Naive thymus-derived CD4-positive, alpha-beta T cell (primary cell): ENCODE results near the gene PIEZO2. TPM values are rescaled to one million over a fixed set of nuclear protein-coding genes. Genes with fewer than 3 reads are reported as not detected.

ENCODE experiments used
- ATAC-seq: fragments of 150-1000 bp; cut with Tn5 transposase; 2 replicates; pipeline ENCODE4 v1.10.0; 2021; ENCODE audit warnings: mild to moderate bottlenecking, moderate library complexity
- CTCF ChIA-PET: fragments of 350-600 bp; sonication (Branson Sonifier 250); formaldehyde crosslinking; loops from one replicate; lab custom pipeline; 2021; ENCODE audit warnings: antibody characterized with exemption; lab: Charles Lee
- POLR2A ChIA-PET: fragments of 350-600 bp; sonication (Branson Sonifier 250); formaldehyde crosslinking; loops from one replicate; lab custom pipeline; 2021; ENCODE audit warnings: antibody characterized with exemption, inconsistent platforms; lab: Charles Lee
- DNase-seq, 9 donors: peaks; one replicate each; pipeline versions ENCODE4 v3.0.0 to v3.0.0-alpha.2; 2020 to 2022; ENCODE audit warnings: mixed read lengths in 1 of 9
- H3K27ac ChIP-seq: one replicate; pipeline ENCODE4 v1.7.0; 2013; ENCODE audit warnings: mild to moderate bottlenecking, low read depth, low read length, moderate library complexity
- H3K27me3 ChIP-seq, 2 donors: one replicate each; pipeline ENCODE4 v1.7.0; 2013; ENCODE audit warnings: low read length in 2 of 2, mild to moderate bottlenecking in 2 of 2, moderate library complexity in 2 of 2; ENCODE audit not compliant: control insufficient read depth in 2 of 2, insufficient read depth in 2 of 2
- H3K36me3 ChIP-seq, 3 experiments: 1 replicate in 2 of 3; 2 replicates in 1 of 3; pipeline ENCODE4 v1.7.0; 2013; ENCODE audit warnings: low read length in 3 of 3, mild to moderate bottlenecking in 3 of 3, moderate library complexity in 1 of 3; ENCODE audit not compliant: insufficient read depth in 3 of 3, control insufficient read depth in 2 of 3
- H3K4me1 ChIP-seq, 2 donors: one replicate each; pipeline ENCODE4 v1.7.0; 2013; ENCODE audit warnings: low read length in 2 of 2, mild to moderate bottlenecking in 2 of 2, moderate library complexity in 1 of 2; ENCODE audit not compliant: control insufficient read depth in 2 of 2, insufficient read depth in 2 of 2
- H3K4me3 ChIP-seq: 2 replicates; pipeline ENCODE4 v1.7.0; 2013; ENCODE audit warnings: mild to moderate bottlenecking, low read length
- H3K9me3 ChIP-seq, 3 experiments: 1 replicate in 2 of 3; 2 replicates in 1 of 3; pipeline ENCODE4 v1.7.0; 2013; ENCODE audit warnings: low read length in 3 of 3; ENCODE audit not compliant: control insufficient read depth in 2 of 3
- H3K27ac Mint-ChIP-seq, 9 donors: one replicate each; pipeline ENCODE4 v1.8.0; 2020 to 2022; ENCODE audit warnings: mixed read lengths in 9 of 9, mild to moderate bottlenecking in 8 of 9, moderate library complexity in 5 of 9, inconsistent platforms in 2 of 9
- H3K27me3 Mint-ChIP-seq, 5 donors: one replicate each; pipeline ENCODE4 v1.8.0; 2021 to 2022; ENCODE audit warnings: mixed read lengths in 5 of 5, mild to moderate bottlenecking in 1 of 5
- H3K36me3 Mint-ChIP-seq, 5 donors: one replicate each; pipeline ENCODE4 v1.8.0; 2020 to 2022; ENCODE audit warnings: mixed read lengths in 5 of 5, mild to moderate bottlenecking in 3 of 5, inconsistent platforms in 1 of 5
- H3K4me1 Mint-ChIP-seq, 7 donors: one replicate each; pipeline ENCODE4 v1.8.0; 2020 to 2022; ENCODE audit warnings: mixed read lengths in 7 of 7, mild to moderate bottlenecking in 3 of 7, inconsistent platforms in 1 of 7
- H3K4me3 Mint-ChIP-seq, 10 donors: one replicate each; pipeline ENCODE4 v1.8.0; 2020 to 2022; ENCODE audit warnings: mild to moderate bottlenecking in 10 of 10, mixed read lengths in 10 of 10, moderate library complexity in 6 of 10, inconsistent platforms in 2 of 10
- H3K9me3 Mint-ChIP-seq, 11 donors: one replicate each; pipeline ENCODE4 v1.8.0; 2020 to 2022; ENCODE audit warnings: mixed read lengths in 11 of 11, mild to moderate bottlenecking in 4 of 11, inconsistent platforms in 1 of 11, moderate library complexity in 1 of 11
- intact Hi-C, 2 donors: fragments of 100-400 bp; cut with micrococcal nuclease; formaldehyde crosslinking; loops; one replicate each; pipeline ENCODE4 v1.15.1; 2023
- polyA plus RNA-seq, 2 donors: library from polyadenylated mRNA; unstranded; fragments of 300-500 nt; fragmentation: Illumina TruSeq; gene quantifications; one replicate each; pipeline ENCODE4 v1.2.3, GENCODE V29; 2021
- total RNA-seq, 6 experiments: library from RNA in 5 of 6; stranded (reverse) in 5 of 6; gene quantifications; 1 replicate in 5 of 6; 2 replicates in 1 of 6; pipeline ENCODE4 v1.2.3 and lab custom pipeline; 2021 to 2026

PIEZO2 gene
- total and polyA plus RNA-seq, 7 experiments from 2014 or later, result not detected

GRCh38 chr18:11154368-11154989 lies 5.1 kb upstream of the PIEZO2 start:
- no peak overlapping the region for H3K27ac Mint-ChIP-seq
- no peaks in the 10 kb centered on the region for H3K9me3 Mint-ChIP-seq
- no peak overlapping the region for H3K27ac ChIP-seq
- H3K4me1 Mint-ChIP-seq, result peaks cover 0 to 4% (median 0%) of the 10 kb centered on the region in 7 donors
- ATAC-seq, result no peak
- intact Hi-C loops, result loop anchor here in 1 of 2 donors (2.0 to 5.0 kb wide), 3 partner anchors 302 to 1182 kb away; no protein-coding TSS in a partner anchor
- H3K27me3 ChIP-seq, result no peaks in the 10 kb centered on the region
- no peak overlapping the region for H3K4me3 ChIP-seq
- H3K36me3 ChIP-seq, result no peaks in the 10 kb centered on the region
- H3K4me1 ChIP-seq, result no peaks in the 10 kb centered on the region
- ChIA-PET CTCF (no interaction called here), POLR2A (no interaction called here)
- peaks cover 20 to 37% (median 27%) of the 10 kb centered on the region in 5 donors for H3K27me3 Mint-ChIP-seq
- no peaks in the 10 kb centered on the region for H3K9me3 ChIP-seq
- no peak overlapping the region for H3K4me3 Mint-ChIP-seq
- DNase-seq, result no peak
- peaks cover 0 to 3% (median 0%) of the 10 kb centered on the region in 5 donors for H3K36me3 Mint-ChIP-seq

DNA sequence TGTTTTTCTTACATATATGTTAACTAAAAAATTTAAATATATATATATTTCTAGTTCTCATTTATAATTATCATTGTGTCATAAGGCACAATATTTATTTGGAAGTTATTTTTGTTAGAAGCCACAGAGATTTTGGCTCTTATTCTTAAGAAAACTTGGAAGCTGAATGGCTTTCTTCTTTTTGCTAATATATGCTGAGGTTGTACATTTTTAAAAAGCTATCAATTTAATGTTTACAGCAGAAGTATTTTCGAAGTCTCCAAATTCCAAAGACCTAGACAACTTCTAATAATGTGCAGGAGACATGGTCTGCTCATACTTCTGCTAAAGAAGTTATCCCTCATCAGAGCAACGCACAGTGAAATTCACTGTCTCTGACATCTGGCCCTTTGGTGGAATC lies 3.7 kb upstream of the PIEZO2 start:
- intact Hi-C loops, result loop anchor here in 1 of 2 donors (5.0 kb wide), 2 partner anchors 301 to 1181 kb away; no protein-coding TSS in a partner anchor
- no peaks in the 10 kb centered on the region for H3K36me3 ChIP-seq
- Mint-ChIP-seq H3K9me3 (peaks cover 0 to under 1% (median 0%) of the 10 kb centered on the region in 11 donors), H3K27ac (no peak overlapping the region), H3K36me3 (peaks cover 0 to 4% (median 0%) of the 10 kb centered on the region in 5 donors), H3K4me1 (peaks cover 0 to 4% (median 2%) of the 10 kb centered on the region in 7 donors), H3K27me3 (peaks cover 20 to 36% (median 30%) of the 10 kb centered on the region in 5 donors), H3K4me3 (no peak overlapping the region)
- no peaks in the 10 kb centered on the region for H3K9me3 ChIP-seq
- POLR2A ChIA-PET, result no interaction called here
- CTCF ChIA-PET, result no interaction called here
- H3K4me3 ChIP-seq, result no peak overlapping the region
- DNase-seq, result no peak
- no peak for ATAC-seq
- no peak overlapping the region for H3K27ac ChIP-seq
- no peaks in the 10 kb centered on the region for H3K27me3 ChIP-seq
- no peaks in the 10 kb centered on the region for H3K4me1 ChIP-seq

GRCh38 chr18:11150271-11150615 lies 874 bp upstream of the PIEZO2 start:
- CTCF ChIA-PET, result no interaction called here
- Histone ChIP-seq H3K27me3 (no peaks in the 10 kb centered on the region), H3K9me3 (no peaks in the 10 kb centered on the region), H3K36me3 (no peaks in the 10 kb centered on the region), H3K4me3 (no peak overlapping the region), H3K4me1 (no peaks in the 10 kb centered on the region), H3K27ac (no peak overlapping the region)
- DNase-seq (no peak), ATAC-seq (no peak)
- H3K27me3 Mint-ChIP-seq, result peaks cover 32 to 54% (median 47%) of the 10 kb centered on the region in 5 donors
- no peak overlapping the region for H3K27ac Mint-ChIP-seq
- peaks cover 0 to 7% (median 0%) of the 10 kb centered on the region in 5 donors for H3K36me3 Mint-ChIP-seq
- POLR2A ChIA-PET, result no interaction called here
- intact Hi-C loops, result loop anchor here in 1 of 2 donors (5.0 kb wide), 2 partner anchors 298 to 1178 kb away; no protein-coding TSS in a partner anchor
- peak overlapping the region in 2 of 10 donors; percentile 15 to 36 for H3K4me3 Mint-ChIP-seq
- peaks cover 0 to 6% (median 0%) of the 10 kb centered on the region in 11 donors for H3K9me3 Mint-ChIP-seq
- peaks cover 0 to 9% (median 5%) of the 10 kb centered on the region in 7 donors for H3K4me1 Mint-ChIP-seq

DNA sequence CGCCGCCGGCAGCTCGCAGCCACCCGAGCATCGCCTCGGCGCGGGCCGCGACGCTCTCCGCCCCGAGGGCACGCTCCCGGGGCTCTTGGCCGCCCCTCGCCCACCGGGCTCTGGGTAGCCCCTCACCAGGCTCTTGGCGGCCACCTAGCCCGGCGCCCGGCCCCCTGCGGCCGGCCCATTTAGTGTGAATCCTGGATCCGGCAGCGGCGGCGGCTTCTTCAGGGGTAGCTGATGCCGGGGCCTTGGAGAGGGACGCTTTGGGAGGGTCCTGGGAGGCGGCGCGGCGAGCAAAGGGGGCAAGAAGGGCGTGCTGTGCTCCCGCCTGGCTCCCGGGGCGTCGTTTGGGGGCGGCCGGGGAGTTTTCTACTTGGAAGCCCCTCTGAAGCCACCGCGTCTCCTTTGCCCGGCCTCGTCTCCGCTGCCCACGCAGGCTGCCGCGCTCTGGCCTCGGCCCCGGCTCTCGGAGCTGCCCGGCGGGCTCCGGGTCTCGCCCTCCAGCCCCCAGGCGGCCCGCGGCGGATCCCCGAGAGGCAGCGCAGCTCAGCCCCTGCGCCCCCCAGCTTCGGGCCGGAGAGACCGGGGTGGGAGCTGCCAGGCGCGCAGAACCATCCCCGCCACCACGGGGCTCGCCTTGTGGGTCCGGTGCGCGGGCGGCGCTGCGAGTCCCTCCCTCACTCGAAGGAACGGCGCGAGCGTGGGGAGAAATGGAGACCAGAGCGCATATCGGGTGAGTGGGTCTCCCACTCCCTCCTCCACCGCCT lies 509 bp downstream of the PIEZO2 start:
- H3K9me3 Mint-ChIP-seq, result peaks cover 0 to 6% (median 0%) of the 10 kb centered on the region in 11 donors
- Histone ChIP-seq H3K4me3 (no peak overlapping the region), H3K4me1 (no peaks in the 10 kb centered on the region), H3K36me3 (no peaks in the 10 kb centered on the region), H3K27me3 (no peaks in the 10 kb centered on the region), H3K27ac (no peak overlapping the region), H3K9me3 (no peaks in the 10 kb centered on the region)
- POLR2A ChIA-PET, result no interaction called here
- H3K4me3 Mint-ChIP-seq, result no peak overlapping the region
- intact Hi-C loops, result no loop called here
- peaks cover 0 to 7% (median 0%) of the 10 kb centered on the region in 5 donors for H3K36me3 Mint-ChIP-seq
- CTCF ChIA-PET, result no interaction called here
- DNase-seq (no peak), ATAC-seq (no peak)
- H3K27ac Mint-ChIP-seq, result no peak overlapping the region
- H3K4me1 Mint-ChIP-seq, result peaks cover 0 to 9% (median 5%) of the 10 kb centered on the region in 7 donors
- H3K27me3 Mint-ChIP-seq, result peaks cover 32 to 54% (median 42%) of the 10 kb centered on the region in 5 donors

GRCh38 chr18:11147962-11148679 lies 1.2 kb downstream of the PIEZO2 start:
- peaks cover 32 to 54% (median 42%) of the 10 kb centered on the region in 5 donors for H3K27me3 Mint-ChIP-seq
- H3K9me3 ChIP-seq, result no peaks in the 10 kb centered on the region
- ChIA-PET CTCF (no interaction called here), POLR2A (no interaction called here)
- H3K4me3 ChIP-seq, result no peak overlapping the region
- H3K4me1 Mint-ChIP-seq, result peaks cover 0 to 9% (median 5%) of the 10 kb centered on the region in 7 donors
- no peaks in the 10 kb centered on the region for H3K27me3 ChIP-seq
- peaks cover 0 to 9% (median 0%) of the 10 kb centered on the region in 11 donors for H3K9me3 Mint-ChIP-seq
- peaks cover 0 to 7% (median 0%) of the 10 kb centered on the region in 5 donors for H3K36me3 Mint-ChIP-seq
- DNase-seq (no peak), ATAC-seq (no peak)
- H3K4me1 ChIP-seq, result no peaks in the 10 kb centered on the region
- intact Hi-C loops, result no loop called here
- no peak overlapping the region for H3K27ac ChIP-seq
- H3K36me3 ChIP-seq, result no peaks in the 10 kb centered on the region
- H3K27ac Mint-ChIP-seq, result no peak overlapping the region
- H3K4me3 Mint-ChIP-seq, result peak overlapping the region in 1 of 10 donors; percentile 31

- no peak overlapping the region for H3K27ac Mint-ChIP-seq
- DNase-seq, result no peak
- H3K9me3 ChIP-seq, result no peaks in the 10 kb centered on the region
- ChIA-PET CTCF (no interaction called here), POLR2A (no interaction called here)
- no peaks in the 10 kb centered on the region for H3K36me3 ChIP-seq
- H3K27me3 Mint-ChIP-seq, result peaks cover 29 to 51% (median 38%) of the 10 kb centered on the region in 5 donors
- intact Hi-C loops, result no loop called here
- ATAC-seq, result no peak
- H3K9me3 Mint-ChIP-seq, result peaks cover 0 to 9% (median 0%) of the 10 kb centered on the region in 11 donors
- H3K27me3 ChIP-seq, result no peaks in the 10 kb centered on the region
- peaks cover 0 to 7% (median 0%) of the 10 kb centered on the region in 5 donors for H3K36me3 Mint-ChIP-seq
- no peak overlapping the region for H3K27ac ChIP-seq
- H3K4me3 Mint-ChIP-seq, result no peak overlapping the region
- H3K4me1 ChIP-seq, result no peaks in the 10 kb centered on the region
- H3K4me3 ChIP-seq, result no peak overlapping the region
- H3K4me1 Mint-ChIP-seq, result peaks cover 0 to 9% (median 5%) of the 10 kb centered on the region in 7 donors
Observed at GRCh38 chr18:11147371-11147951, 1.9 kb downstream of the PIEZO2 start.
